OCI-M1 (cell line): ENCODE data around the gene TMCO4.

Experiments used
- DNase-seq: peaks from one replicate; lab custom pipeline; 2025; lab: John Stamatoyannopoulos, UW

Gene TMCO4

GRCh38 chr1:19684677-19685076 is 115.0 kb downstream of the TMCO4 start:
- DNase-seq, result no peak

- DNase-seq, result no peak
Measured at GRCh38 chr1:19683351-19683750, 116.4 kb downstream of the TMCO4 start.

GRCh38 chr1:19682901-19683300 is 116.8 kb downstream of the TMCO4 start:
- no peak for DNase-seq

GRCh38 chr1:19682257-19682656 is 117.5 kb downstream of the TMCO4 start:
- DNase-seq, result no peak

GRCh38 chr1:19680644-19681043 is 119.1 kb downstream of the TMCO4 start:
- no peak for DNase-seq

GRCh38 chr1:19679691-19680090 is 120.0 kb downstream of the TMCO4 start:
- DNase-seq, result no peak

GRCh38 chr1:19678931-19679453 is 120.7 kb downstream of the TMCO4 start:
- no peak for DNase-seq

GRCh38 chr1:19678493-19678892 is 121.2 kb downstream of the TMCO4 start:
- no peak for DNase-seq

- peak; percentile 55 for DNase-seq
Measured at GRCh38 chr1:19676438-19676922, 123.2 kb downstream of the TMCO4 start.

- no peak for DNase-seq
Measured at GRCh38 chr1:19675797-19676196, 123.9 kb downstream of the TMCO4 start.

- no peak for DNase-seq
Measured at GRCh38 chr1:19672237-19672636, 127.5 kb downstream of the TMCO4 start.

GRCh38 chr1:19670787-19671186 is 128.9 kb downstream of the TMCO4 start:
- DNase-seq, result no peak

GRCh38 chr1:19668888-19669287 is 130.8 kb downstream of the TMCO4 start:
- no peak for DNase-seq

- DNase-seq, result no peak
Measured at GRCh38 chr1:19665496-19666465, 133.9 kb downstream of the TMCO4 start.

- no peak for DNase-seq
Measured at GRCh38 chr1:19665186-19665495, 134.6 kb downstream of the TMCO4 start.

GRCh38 chr1:19664453-19665185 is 135.1 kb downstream of the TMCO4 start, which contains the start of gene HTR6:
HTR6 (plus strand) TSS chr1:19664875; CDS start chr1:19665754, 879 bp downstream.
- DNase-seq, result no peak

GRCh38 chr1:19662313-19662712 is 137.4 kb downstream of the TMCO4 start:
- no peak for DNase-seq

GRCh38 chr1:19661721-19662228 is 137.9 kb downstream of the TMCO4 start:
- DNase-seq, result peak; percentile 57

- no peak for DNase-seq
Measured at GRCh38 chr1:19658186-19658585, 141.5 kb downstream of the TMCO4 start.

GRCh38 chr1:19657511-19657910 is 142.2 kb downstream of the TMCO4 start:
- no peak for DNase-seq

- peak; percentile 11 for DNase-seq
Measured at GRCh38 chr1:19656780-19657466, 142.8 kb downstream of the TMCO4 start.
